Erythroblast (primary cell): Measurements from ENCODE around the gene SLC7A10.

Experiments used
- GATA1 ChIP-seq: IDR thresholded peaks from 2 replicates; pipeline ENCODE4 v1.6.1; 2011; ENCODE audit warnings: low read depth, mild to moderate bottlenecking, control low read depth, low read length, moderate library complexity
- POLR2A ChIP-seq: IDR thresholded peaks from 2 replicates; pipeline ENCODE4 v1.6.1; 2011; ENCODE audit warnings: mild to moderate bottlenecking, low read length

DNA sequence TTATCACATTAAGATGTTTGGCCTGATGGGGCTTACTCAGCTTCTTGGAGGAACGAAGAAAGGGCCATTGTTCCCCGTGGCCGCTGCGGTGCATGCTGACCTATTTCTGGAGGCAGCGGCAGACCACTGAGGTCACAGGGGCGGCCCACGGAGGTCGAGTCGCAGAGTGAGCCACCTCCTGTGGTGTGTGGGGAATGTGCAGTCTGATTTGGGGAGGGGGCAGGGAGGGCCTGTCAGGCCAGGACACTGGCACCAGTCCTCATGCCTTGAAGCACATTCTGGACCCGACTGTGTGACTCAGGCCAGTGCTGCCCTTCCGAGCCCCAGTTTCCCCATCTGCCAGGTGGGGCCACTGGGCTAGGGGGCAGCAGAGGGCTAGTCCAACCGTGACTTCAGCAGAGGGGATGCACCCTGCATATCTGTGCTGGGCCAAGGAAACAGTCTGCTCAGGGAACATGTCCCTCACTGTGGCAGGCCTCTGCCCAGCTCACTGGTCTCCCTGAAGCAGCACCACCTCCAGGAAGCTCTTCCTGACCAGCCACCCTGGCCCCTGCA is 6.3 kb downstream of the SLC7A10 start:
- TF ChIP-seq POLR2A = no peak
- TF ChIP-seq GATA1 = no peak
